NCI-H2107 treated with DMSO at 0.1 percent for 48 hours (cell line): Measurements from ENCODE around the gene BCL2L1.

Experiments
- DNase-seq: peaks from one replicate; lab custom pipeline; 2025; ENCODE audit not compliant: unreplicated experiment; lab: John Stamatoyannopoulos, UW

The BCL2L1 gene

DNA sequence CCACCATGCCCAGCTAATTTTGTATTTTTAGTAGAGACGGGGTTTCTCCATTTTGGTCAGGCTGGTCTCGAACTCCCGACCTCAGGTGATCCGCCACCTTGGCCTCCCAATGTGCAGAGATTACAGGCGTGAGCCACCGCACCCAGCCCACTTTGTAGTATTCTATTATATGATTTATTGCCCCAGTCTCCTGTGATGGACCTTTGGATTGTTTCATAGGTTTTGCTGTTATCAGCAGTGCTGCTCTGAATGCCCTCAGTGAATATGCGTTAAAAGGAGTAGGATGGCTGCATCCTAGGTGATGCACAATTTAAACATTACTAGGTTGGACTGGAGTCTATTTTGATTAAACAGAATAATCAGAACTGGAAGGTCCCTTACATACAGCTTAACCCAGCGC is 107.3 kb downstream of the BCL2L1 start:
- no peak for DNase-seq
